Measurements from ENCODE around the gene SLC39A11. TPM values are rescaled to one million over a fixed set of nuclear protein-coding genes. Genes with fewer than 3 reads are reported as not detected.

SLC39A11 gene
- total RNA-seq, 2 donors from 2014 or later = 18.1 to 20.1 TPM

DNA sequence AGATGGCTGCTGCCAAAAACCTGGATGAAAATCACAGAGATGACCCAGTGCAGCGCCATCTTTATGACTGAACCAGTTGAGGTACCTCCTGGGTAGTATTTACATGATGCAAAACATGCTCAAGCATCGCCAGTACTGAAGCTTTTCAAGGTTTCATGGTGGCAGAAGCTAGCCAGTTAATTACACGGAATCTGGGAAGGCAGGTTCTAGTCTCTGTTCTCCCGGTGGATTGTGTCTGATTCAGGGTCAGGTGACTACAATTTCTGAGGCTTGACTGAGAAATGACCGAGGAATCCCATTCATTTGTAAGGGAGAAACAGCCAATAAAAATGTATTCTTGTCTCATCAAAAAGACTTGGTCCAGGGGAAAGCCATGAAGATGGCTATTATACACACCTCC, 209.1 kb downstream of the SLC39A11 start:
- Histone ChIP-seq H3K27ac (ENCODE audit: low read depth, low read length) (no peak overlapping the region), H3K36me3 (ENCODE audit: control insufficient read depth, insufficient read depth, low read length) (no peaks in the 10 kb centered on the region), H3K9me3 (ENCODE audit: control insufficient read depth, low read length) (peaks cover 23% of the 10 kb centered on the region), H3K4me1 (ENCODE audit: control insufficient read depth, insufficient read depth, low read length) (no peaks in the 10 kb centered on the region), H3K4me3 (ENCODE audit: low read length) (no peak overlapping the region), H3K9ac (ENCODE audit: extremely low read depth, low read length, poor library complexity, severe bottlenecking) (no peak overlapping the region), H3K27me3 (ENCODE audit: control insufficient read depth, insufficient read depth, low read length, poor library complexity, severe bottlenecking) (no peaks in the 10 kb centered on the region)
- Mint-ChIP-seq H3K36me3 (ENCODE audit: low read depth) (peaks cover 12% of the 10 kb centered on the region), H3K27ac (no peak overlapping the region), H3K27me3 (ENCODE audit: insufficient read depth) (peaks cover 8% of the 10 kb centered on the region), H3K4me1 (peaks cover 4% of the 10 kb centered on the region), H3K9me3 (peaks cover 23% of the 10 kb centered on the region), H3K4me3 (no peak overlapping the region)
- WGBS, 2 experiments (ENCODE audit: insufficient coverage in 1 of 2, insufficient read length in 1 of 2) = 92 to 98% methylated on average over 5 of the region's 5 CpGs
- no peak for DNase-seq
- TF ChIP-seq, protein P1, sequence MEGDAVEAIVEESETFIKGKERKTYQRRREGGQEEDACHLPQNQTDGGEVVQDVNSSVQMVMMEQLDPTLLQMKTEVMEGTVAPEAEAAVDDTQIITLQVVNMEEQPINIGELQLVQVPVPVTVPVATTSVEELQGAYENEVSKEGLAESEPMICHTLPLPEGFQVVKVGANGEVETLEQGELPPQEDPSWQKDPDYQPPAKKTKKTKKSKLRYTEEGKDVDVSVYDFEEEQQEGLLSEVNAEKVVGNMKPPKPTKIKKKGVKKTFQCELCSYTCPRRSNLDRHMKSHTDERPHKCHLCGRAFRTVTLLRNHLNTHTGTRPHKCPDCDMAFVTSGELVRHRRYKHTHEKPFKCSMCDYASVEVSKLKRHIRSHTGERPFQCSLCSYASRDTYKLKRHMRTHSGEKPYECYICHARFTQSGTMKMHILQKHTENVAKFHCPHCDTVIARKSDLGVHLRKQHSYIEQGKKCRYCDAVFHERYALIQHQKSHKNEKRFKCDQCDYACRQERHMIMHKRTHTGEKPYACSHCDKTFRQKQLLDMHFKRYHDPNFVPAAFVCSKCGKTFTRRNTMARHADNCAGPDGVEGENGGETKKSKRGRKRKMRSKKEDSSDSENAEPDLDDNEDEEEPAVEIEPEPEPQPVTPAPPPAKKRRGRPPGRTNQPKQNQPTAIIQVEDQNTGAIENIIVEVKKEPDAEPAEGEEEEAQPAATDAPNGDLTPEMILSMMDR (conservative IDR thresholded peaks at IDR 0.05) = no peak

DNA sequence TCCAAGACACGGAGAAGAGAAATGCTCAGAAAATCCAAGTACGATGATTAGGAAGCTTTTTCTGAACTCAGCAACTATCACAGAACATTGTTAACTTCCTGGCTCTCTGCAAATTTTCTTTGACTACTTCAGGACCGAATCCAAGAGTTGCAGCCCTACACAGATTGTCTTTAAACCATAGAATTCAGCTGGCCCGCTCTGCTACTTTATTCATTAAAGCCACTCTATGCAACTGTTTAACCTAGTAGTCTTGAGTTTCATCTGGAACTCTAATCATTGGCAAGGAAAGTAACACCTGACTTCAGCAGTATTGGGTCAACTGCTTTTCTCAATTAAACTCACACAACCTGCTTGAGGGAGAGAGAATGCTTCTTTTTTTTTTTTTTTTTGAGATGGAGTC, 210.1 kb downstream of the SLC39A11 start:
- H3K36me3 Mint-ChIP-seq (ENCODE audit: low read depth) = peaks cover 14% of the 10 kb centered on the region
- H3K4me1 Mint-ChIP-seq = no peaks in the 10 kb centered on the region
- Histone ChIP-seq H3K9me3 (ENCODE audit: control insufficient read depth, low read length) (peaks cover 29% of the 10 kb centered on the region), H3K27me3 (ENCODE audit: control insufficient read depth, insufficient read depth, low read length, poor library complexity, severe bottlenecking) (no peaks in the 10 kb centered on the region), H3K4me1 (ENCODE audit: control insufficient read depth, insufficient read depth, low read length) (no peaks in the 10 kb centered on the region), H3K9ac (ENCODE audit: extremely low read depth, low read length, poor library complexity, severe bottlenecking) (no peak overlapping the region), H3K36me3 (ENCODE audit: control insufficient read depth, insufficient read depth, low read length) (no peaks in the 10 kb centered on the region), H3K4me3 (ENCODE audit: low read length) (no peak overlapping the region), H3K27ac (ENCODE audit: low read depth, low read length) (no peak overlapping the region)
- 92 to 96% methylated on average over 4 of the region's 4 CpGs for WGBS, 2 experiments (ENCODE audit: insufficient coverage in 1 of 2, insufficient read length in 1 of 2)
- H3K27me3 Mint-ChIP-seq (ENCODE audit: insufficient read depth) = peaks cover 8% of the 10 kb centered on the region
- H3K27ac Mint-ChIP-seq = no peak overlapping the region
- TF ChIP-seq, protein P1 (conservative IDR thresholded peaks at IDR 0.05) = no peak
- DNase-seq = no peak
- no peak overlapping the region for H3K4me3 Mint-ChIP-seq
- peaks cover 29% of the 10 kb centered on the region for H3K9me3 Mint-ChIP-seq

DNA sequence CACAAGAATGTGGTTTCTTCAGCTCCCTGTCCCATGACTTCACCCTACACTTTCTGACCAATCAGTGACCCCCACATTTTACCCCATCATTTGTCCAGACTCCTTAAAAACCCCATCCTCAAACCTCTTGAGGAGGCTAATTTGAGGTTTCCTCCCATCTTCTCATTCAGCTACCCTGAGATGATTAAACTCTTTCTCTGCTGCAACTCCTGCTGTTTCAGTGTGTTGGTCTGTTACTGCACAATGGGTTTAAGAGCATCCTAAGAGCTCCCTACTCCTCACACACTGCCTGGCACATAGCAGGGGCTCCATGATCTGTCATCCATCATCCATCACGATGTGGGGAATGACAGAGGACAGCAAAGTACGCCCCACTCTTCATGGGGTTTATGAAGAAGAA, 212.6 kb downstream of the SLC39A11 start:
- Histone ChIP-seq H3K9me3 (ENCODE audit: control insufficient read depth, low read length) (peaks cover 50% of the 10 kb centered on the region), H3K4me1 (ENCODE audit: control insufficient read depth, insufficient read depth, low read length) (no peaks in the 10 kb centered on the region), H3K9ac (ENCODE audit: extremely low read depth, low read length, poor library complexity, severe bottlenecking) (no peak overlapping the region), H3K27me3 (ENCODE audit: control insufficient read depth, insufficient read depth, low read length, poor library complexity, severe bottlenecking) (no peaks in the 10 kb centered on the region), H3K4me3 (ENCODE audit: low read length) (peak overlapping the region; percentile 57), H3K27ac (ENCODE audit: low read depth, low read length) (no peak overlapping the region), H3K36me3 (ENCODE audit: control insufficient read depth, insufficient read depth, low read length) (no peaks in the 10 kb centered on the region)
- H3K9me3 Mint-ChIP-seq = peaks cover 50% of the 10 kb centered on the region
- peaks cover 20% of the 10 kb centered on the region for H3K36me3 Mint-ChIP-seq (ENCODE audit: low read depth)
- DNase-seq = no peak
- peaks cover 9% of the 10 kb centered on the region for H3K27me3 Mint-ChIP-seq (ENCODE audit: insufficient read depth)
- TF ChIP-seq, protein P1 (conservative IDR thresholded peaks at IDR 0.05) = no peak
- WGBS, 2 experiments (ENCODE audit: insufficient coverage in 1 of 2, insufficient read length in 1 of 2) = 87 to 93% methylated on average over 2 of the region's 2 CpGs
- H3K27ac Mint-ChIP-seq = no peak overlapping the region
- H3K4me3 Mint-ChIP-seq = no peak overlapping the region
- no peaks in the 10 kb centered on the region for H3K4me1 Mint-ChIP-seq
